ENCODE measurements around the gene IL10RA.
"Not testable (repeated sequence)": the region's sequence is repeated elsewhere in the genome, so short reads cannot be mapped to it uniquely, and the experiment has no call there.

IL10RA gene

DNA sequence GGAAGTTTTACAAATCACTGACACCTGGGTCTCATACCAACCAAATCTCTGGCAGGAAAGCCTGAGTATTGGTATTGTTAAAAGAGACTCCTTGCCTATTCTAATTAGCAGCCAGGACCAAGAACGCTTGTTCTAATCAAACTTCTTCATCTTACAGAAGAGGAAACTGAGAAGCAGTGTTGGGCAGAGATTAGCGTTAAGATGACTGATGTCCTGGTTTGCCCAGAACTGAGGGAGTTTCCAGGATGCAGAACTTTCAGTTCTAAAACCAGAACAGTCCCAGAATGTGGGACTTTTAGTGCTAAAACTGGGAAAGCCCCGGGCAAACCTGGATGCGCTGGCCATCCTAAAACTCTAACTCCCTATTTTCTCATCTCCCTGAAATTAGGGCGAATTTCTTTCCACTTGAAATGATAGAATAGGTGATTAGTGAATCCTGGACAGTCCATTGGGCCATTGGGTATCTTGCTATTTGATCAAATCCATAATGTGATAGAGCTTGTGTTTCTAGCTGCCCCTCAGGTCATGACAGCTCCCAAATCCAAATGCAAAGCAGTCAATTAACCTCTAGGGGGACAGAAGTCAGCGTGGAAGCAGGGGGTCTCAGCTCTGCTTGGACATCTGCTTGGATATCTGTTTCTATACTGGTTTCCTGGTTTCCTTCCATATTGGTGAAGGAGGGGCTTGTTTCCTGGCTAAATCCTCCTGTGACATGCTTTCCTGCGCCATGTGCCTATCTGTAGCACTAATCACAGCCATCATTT, 41.0 kb upstream of the IL10RA start:
- no peak for TF ChIP-seq CTCF (conservative IDR thresholded peaks at IDR 0.05; ENCODE audit: low read length)
- no peak overlapping the region for H3K4me3 ChIP-seq (ENCODE audit: low read length)
- no peak for DNase-seq (ENCODE audit: low read depth)

- no peak overlapping the region for H3K4me3 ChIP-seq (ENCODE audit: low read length)
- DNase-seq (ENCODE audit: low read depth) = no peak
- no peak for TF ChIP-seq CTCF (conservative IDR thresholded peaks at IDR 0.05; ENCODE audit: low read length)
Observed at GRCh38 chr11:117946156-117946841, 39.9 kb upstream of the IL10RA start.

DNA sequence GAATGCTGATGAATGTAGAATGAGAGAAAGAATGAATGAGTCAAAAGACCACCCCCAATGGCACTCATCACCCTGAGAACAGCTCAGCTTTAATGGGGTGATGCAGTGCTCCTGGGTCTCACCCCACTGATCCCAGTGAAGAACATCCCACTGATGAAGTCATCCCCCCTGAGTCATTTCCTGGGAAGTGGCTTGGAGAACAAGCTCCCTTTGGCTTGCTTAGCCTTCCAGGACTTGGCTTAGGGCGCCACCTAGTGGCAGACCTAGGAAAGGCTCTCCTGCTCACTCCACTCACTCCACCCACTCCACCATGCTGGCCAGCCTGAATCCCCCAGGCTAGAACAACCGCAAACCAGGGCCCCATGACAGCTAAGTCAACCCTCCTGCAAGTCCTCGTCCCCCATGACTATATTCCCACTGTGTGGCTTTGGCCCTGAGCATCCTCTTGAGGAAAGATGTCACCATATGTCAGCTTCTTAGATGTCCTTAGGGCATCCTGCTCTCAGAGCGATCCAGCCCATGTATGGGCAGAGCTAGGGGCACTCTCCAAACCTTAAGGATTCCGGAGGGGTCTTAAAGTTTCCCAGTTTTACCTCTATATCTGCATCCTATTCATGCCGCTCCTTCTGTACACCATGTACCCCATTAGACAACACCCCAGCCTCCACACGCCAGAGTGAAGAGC, 39.2 kb upstream of the IL10RA start:
- peak; percentile 88 for DNase-seq (ENCODE audit: low read depth)
- TF ChIP-seq CTCF (conservative IDR thresholded peaks at IDR 0.05; ENCODE audit: low read length) = peak; percentile 98

GRCh38 chr11:117947751-117948150, 38.4 kb upstream of the IL10RA start:
- H3K4me3 ChIP-seq (ENCODE audit: low read length); DNase-seq (ENCODE audit: low read depth): not testable (repeated sequence)

More for the DNA sequence above, 39.2 kb upstream of the IL10RA start:
- no peak overlapping the region for H3K4me3 ChIP-seq (ENCODE audit: low read length)

- DNase-seq (ENCODE audit: low read depth); H3K4me3 ChIP-seq (ENCODE audit: low read length): not testable (repeated sequence)
Observed at GRCh38 chr11:117948466-117948865, 37.7 kb upstream of the IL10RA start.

DNA sequence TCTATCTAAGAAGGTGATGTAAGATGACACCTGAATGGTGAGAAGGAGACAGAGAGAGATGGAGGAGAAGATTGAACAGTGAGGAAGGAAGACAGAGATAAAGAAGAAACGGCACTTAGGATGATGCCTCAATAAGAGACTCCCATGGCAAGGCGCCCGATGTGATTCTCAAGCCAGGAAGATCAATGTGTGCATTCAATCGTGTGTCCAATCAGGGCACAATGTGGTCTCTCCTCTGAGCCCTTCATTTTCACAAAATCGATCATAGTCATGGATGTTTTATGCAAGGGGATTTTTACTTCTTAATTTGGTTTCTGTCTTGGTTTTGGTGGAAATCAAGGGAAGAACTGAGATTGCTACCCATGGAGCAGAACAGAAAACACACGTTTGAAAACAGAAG, 37.1 kb upstream of the IL10RA start:
- no peak for TF ChIP-seq CTCF (conservative IDR thresholded peaks at IDR 0.05; ENCODE audit: low read length)
- no peak for DNase-seq (ENCODE audit: low read depth)
- no peak overlapping the region for H3K4me3 ChIP-seq (ENCODE audit: low read length)

DNA sequence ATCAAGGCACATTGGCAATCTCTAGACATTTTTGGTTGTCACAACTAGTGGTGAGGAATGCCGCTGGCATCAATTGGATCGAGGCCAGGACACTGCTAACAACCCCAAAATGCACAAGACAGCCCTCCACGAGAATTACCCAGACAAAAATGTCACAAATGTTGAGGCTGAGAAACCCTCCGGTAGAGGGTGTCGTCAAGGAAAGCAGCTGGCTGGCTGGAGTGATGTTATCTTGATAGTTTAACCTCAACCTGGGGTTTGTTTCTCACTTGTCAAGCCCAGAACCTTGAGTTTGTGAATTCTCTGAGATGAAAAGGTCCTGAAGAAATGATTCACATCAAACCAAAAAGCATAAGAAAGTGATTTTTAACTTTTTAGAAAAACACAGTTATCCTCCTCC, 35.9 kb upstream of the IL10RA start:
- TF ChIP-seq CTCF (conservative IDR thresholded peaks at IDR 0.05; ENCODE audit: low read length) = no peak
- H3K4me3 ChIP-seq (ENCODE audit: low read length) = no peak overlapping the region
- DNase-seq (ENCODE audit: low read depth) = no peak

Measured in AG10803 (cell line).